Myocyte (in vitro differentiated cells): ENCODE measurements around the gene REV1. TPM values are rescaled to one million over a fixed set of nuclear protein-coding genes. Genes with fewer than 3 reads are reported as not detected.
"Not testable (repeated sequence)": the region's sequence is repeated elsewhere in the genome, so short reads cannot be mapped to it uniquely, and the experiment has no call there.

Experiments used
- DNase-seq: peaks from one replicate; pipeline ENCODE4 v3.0.0-alpha.2; 2012; ENCODE audit warnings: low read depth
- total RNA-seq: library from RNA; depleted of rRNA; stranded (reverse); fragments of >200 nt; gene quantifications from 2 replicates; pipeline ENCODE4 v1.2.3, GENCODE V29; 2014

The REV1 gene
- total RNA-seq, 1 donor from 2014 or later: 21.9 TPM

GRCh38 chr2:99487906-99488305 is 1.9 kb downstream of the REV1 start:
- DNase-seq: no peak

GRCh38 chr2:99485824-99486223 is 4.0 kb downstream of the REV1 start:
- DNase-seq: no peak

GRCh38 chr2:99485411-99485810 is 4.4 kb downstream of the REV1 start:
- no peak for DNase-seq

GRCh38 chr2:99484205-99484604 is 5.6 kb downstream of the REV1 start:
- no peak for DNase-seq

- DNase-seq: peak; percentile 29
These were observed 7.9 kb downstream of the REV1 start for GRCh38 chr2:99481941-99482340.

GRCh38 chr2:99481527-99481926 is 8.3 kb downstream of the REV1 start:
- DNase-seq: no peak

- DNase-seq: no peak
These were observed 9.4 kb downstream of the REV1 start for GRCh38 chr2:99480390-99480789.

- no peak for DNase-seq
These were observed 11.2 kb downstream of the REV1 start for GRCh38 chr2:99478632-99479031.

- DNase-seq: no peak
These were observed 12.8 kb downstream of the REV1 start for GRCh38 chr2:99477054-99477453.

GRCh38 chr2:99476629-99477028 is 13.2 kb downstream of the REV1 start:
- no peak for DNase-seq

- not testable (repeated sequence) for DNase-seq
These were observed 14.7 kb downstream of the REV1 start for GRCh38 chr2:99475095-99475494.

GRCh38 chr2:99473518-99474083 is 16.2 kb downstream of the REV1 start:
- no peak for DNase-seq

- DNase-seq: no peak
These were observed 17.2 kb downstream of the REV1 start for GRCh38 chr2:99472600-99472960.

- DNase-seq: no peak
These were observed 17.9 kb downstream of the REV1 start for GRCh38 chr2:99471654-99472599.

GRCh38 chr2:99470957-99471356 is 18.9 kb downstream of the REV1 start:
- DNase-seq: no peak

GRCh38 chr2:99470459-99470858 is 19.4 kb downstream of the REV1 start:
- DNase-seq: not testable (repeated sequence)

GRCh38 chr2:99469394-99469793 is 20.4 kb downstream of the REV1 start:
- no peak for DNase-seq

- peak; percentile 9 for DNase-seq
These were observed 21.7 kb downstream of the REV1 start for GRCh38 chr2:99468155-99468554.

- DNase-seq: no peak
These were observed 22.4 kb downstream of the REV1 start for GRCh38 chr2:99467390-99467789.

- no peak for DNase-seq
These were observed 27.9 kb downstream of the REV1 start for GRCh38 chr2:99461828-99462483.

GRCh38 chr2:99458529-99458928 is 31.3 kb downstream of the REV1 start:
- no peak for DNase-seq

- DNase-seq: no peak
These were observed 38.1 kb downstream of the REV1 start for GRCh38 chr2:99451686-99452085.
